Ishikawa (cell line): ENCODE data around the gene CTSL.

ENCODE experiments used
- CEBPB ChIP-seq: IDR thresholded peaks from 2 replicates; pipeline ENCODE4 v1.6.1; 2012
- CREB1 ChIP-seq: IDR thresholded peaks from 2 replicates; pipeline ENCODE4 v1.6.1; 2012; ENCODE audit warnings: low read depth
- EGR1 ChIP-seq: IDR thresholded peaks from 2 replicates; pipeline ENCODE4 v1.6.1; 2012
- EP300 ChIP-seq: IDR thresholded peaks from 2 replicates; pipeline ENCODE4 v1.6.1; 2012; ENCODE audit warnings: borderline replicate concordance
- FOXM1 ChIP-seq: IDR thresholded peaks from 2 replicates; pipeline ENCODE4 v1.6.1; 2012; ENCODE audit warnings: low read depth, borderline replicate concordance
- MAX ChIP-seq: IDR thresholded peaks from 2 replicates; pipeline ENCODE4 v1.6.1; 2012
- NFIC ChIP-seq: IDR thresholded peaks from 2 replicates; pipeline ENCODE4 v1.6.1; 2012
- RAD21 ChIP-seq: IDR thresholded peaks from 2 replicates; pipeline ENCODE4 v1.6.1; 2012; ENCODE audit warnings: low read depth
- REST ChIP-seq: IDR thresholded peaks from 2 replicates; pipeline ENCODE4 v1.6.1; 2012; ENCODE audit warnings: low read depth, mild to moderate bottlenecking
- TAF1 ChIP-seq: IDR thresholded peaks from 2 replicates; pipeline ENCODE4 v1.6.1; 2012; ENCODE audit warnings: low read depth, mild to moderate bottlenecking
- TCF12 ChIP-seq: IDR thresholded peaks from 2 replicates; pipeline ENCODE4 v1.6.1; 2012; ENCODE audit warnings: low read depth
- TEAD4 ChIP-seq: IDR thresholded peaks from 2 replicates; pipeline ENCODE4 v1.6.1; 2012
- YY1 ChIP-seq: IDR thresholded peaks from 2 replicates; pipeline ENCODE4 v1.6.1; 2012; ENCODE audit warnings: low read depth
- ZBTB7A ChIP-seq: IDR thresholded peaks from 2 replicates; pipeline ENCODE4 v1.6.1; 2012; ENCODE audit warnings: low read depth
- TF ChIP-seq, protein P1 (sequence below): IDR thresholded peaks from 2 replicates; pipeline ENCODE4 v1.6.1; 2012

CTSL gene

GRCh38 chr9:87717456-87717855 lies 8.5 kb upstream of the CTSL start:
- no peak for TF ChIP-seq REST
- no peak for TF ChIP-seq YY1
- TF ChIP-seq MAX: no peak
- no peak for TF ChIP-seq RAD21
- TF ChIP-seq TAF1: no peak
- no peak for TF ChIP-seq EP300
- TF ChIP-seq TEAD4: no peak
- TF ChIP-seq, protein P1, sequence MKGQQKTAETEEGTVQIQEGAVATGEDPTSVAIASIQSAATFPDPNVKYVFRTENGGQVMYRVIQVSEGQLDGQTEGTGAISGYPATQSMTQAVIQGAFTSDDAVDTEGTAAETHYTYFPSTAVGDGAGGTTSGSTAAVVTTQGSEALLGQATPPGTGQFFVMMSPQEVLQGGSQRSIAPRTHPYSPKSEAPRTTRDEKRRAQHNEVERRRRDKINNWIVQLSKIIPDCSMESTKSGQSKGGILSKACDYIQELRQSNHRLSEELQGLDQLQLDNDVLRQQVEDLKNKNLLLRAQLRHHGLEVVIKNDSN: no peak

DNA sequence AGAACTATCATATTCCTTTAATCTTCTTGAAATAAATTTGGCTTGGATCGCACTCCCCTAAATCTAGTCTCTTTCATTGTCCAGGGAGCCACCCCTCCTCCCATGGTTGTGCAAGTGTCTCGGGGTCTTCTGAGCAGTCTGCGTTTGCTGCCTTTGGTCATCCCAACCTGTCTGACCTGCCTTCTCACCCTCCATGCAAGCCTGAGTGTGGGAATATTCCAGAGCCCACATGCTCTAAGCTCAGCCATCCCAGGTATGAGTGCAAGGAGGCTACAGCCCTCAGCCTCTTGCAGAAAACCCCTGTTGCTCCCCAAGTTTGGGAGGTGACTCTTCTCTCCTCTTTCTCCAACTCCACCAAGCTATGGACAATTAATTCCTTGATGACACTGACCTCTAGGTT lies 7.7 kb upstream of the CTSL start:
- TF ChIP-seq NFIC (no peak), REST (no peak), TCF12 (no peak), ZBTB7A (no peak), TEAD4 (no peak), YY1 (no peak), TAF1 (no peak), CREB1 (no peak), FOXM1 (no peak), EGR1 (no peak), EP300 (no peak), MAX (no peak), RAD21 (no peak), CEBPB (no peak)
- TF ChIP-seq, protein P1: no peak

GRCh38 chr9:87718852-87719612 lies 6.9 kb upstream of the CTSL start:
- TF ChIP-seq TAF1 (no peak), CREB1 (no peak), EGR1 (no peak), ZBTB7A (no peak), YY1 (no peak), TEAD4 (no peak), MAX (no peak), FOXM1 (no peak), EP300 (no peak), CEBPB (no peak), REST (no peak), NFIC (no peak), RAD21 (no peak), TCF12 (no peak)
- TF ChIP-seq, protein P1: no peak

GRCh38 chr9:87720173-87720572 lies 5.7 kb upstream of the CTSL start:
- TF ChIP-seq ZBTB7A (no peak), TCF12 (no peak), REST (no peak), EP300 (no peak), EGR1 (no peak), MAX (no peak), RAD21 (no peak), YY1 (no peak), CEBPB (no peak), TEAD4 (no peak), NFIC (no peak), TAF1 (no peak), FOXM1 (no peak), CREB1 (no peak)
- TF ChIP-seq, protein P1: no peak
